Measurements from ENCODE around the gene KCNAB2.

The KCNAB2 gene

GRCh38 chr1:6128276-6129081 is 82.8 kb downstream of the KCNAB2 start:
- Histone ChIP-seq H3K36me3 (ENCODE audit: control insufficient read depth, insufficient read depth, low read length) (no peaks in the 10 kb centered on the region), H3K9me3 (ENCODE audit: control insufficient read depth, low read length) (no peaks in the 10 kb centered on the region), H3K9ac (ENCODE audit: low read length) (no peak overlapping the region), H3K4me1 (ENCODE audit: control insufficient read depth, insufficient read depth, low read length) (peaks cover 4% of the 10 kb centered on the region), H3K27me3 (ENCODE audit: control insufficient read depth, insufficient read depth, low read length) (no peaks in the 10 kb centered on the region), H3K4me3 (ENCODE audit: low read length) (no peak overlapping the region)

GRCh38 chr1:6129313-6129712 is 83.6 kb downstream of the KCNAB2 start:
- Histone ChIP-seq H3K4me1 (ENCODE audit: control insufficient read depth, insufficient read depth, low read length) (peaks cover 4% of the 10 kb centered on the region), H3K4me3 (ENCODE audit: low read length) (no peak overlapping the region), H3K27me3 (ENCODE audit: control insufficient read depth, insufficient read depth, low read length) (no peaks in the 10 kb centered on the region), H3K9me3 (ENCODE audit: control insufficient read depth, low read length) (no peaks in the 10 kb centered on the region), H3K36me3 (ENCODE audit: control insufficient read depth, insufficient read depth, low read length) (no peaks in the 10 kb centered on the region), H3K9ac (ENCODE audit: low read length) (no peak overlapping the region)

- peaks cover 4% of the 10 kb centered on the region for H3K4me1 ChIP-seq (ENCODE audit: control insufficient read depth, insufficient read depth, low read length)
- H3K4me3 ChIP-seq (ENCODE audit: low read length): no peak overlapping the region
- no peaks in the 10 kb centered on the region for H3K27me3 ChIP-seq (ENCODE audit: control insufficient read depth, insufficient read depth, low read length)
These were observed 84.3 kb downstream of the KCNAB2 start for GRCh38 chr1:6130036-6130435.

GRCh38 chr1:6130596-6130995 is 84.9 kb downstream of the KCNAB2 start:
- H3K36me3 ChIP-seq (ENCODE audit: control insufficient read depth, insufficient read depth, low read length): no peaks in the 10 kb centered on the region
- H3K9me3 ChIP-seq (ENCODE audit: control insufficient read depth, low read length): no peaks in the 10 kb centered on the region
- peaks cover 4% of the 10 kb centered on the region for H3K4me1 ChIP-seq (ENCODE audit: control insufficient read depth, insufficient read depth, low read length)
- H3K27me3 ChIP-seq (ENCODE audit: control insufficient read depth, insufficient read depth, low read length): no peaks in the 10 kb centered on the region
- H3K4me3 ChIP-seq (ENCODE audit: low read length): no peak overlapping the region
- H3K9ac ChIP-seq (ENCODE audit: low read length): no peak overlapping the region

More at GRCh38 chr1:6130036-6130435, 84.3 kb downstream of the KCNAB2 start:
- Histone ChIP-seq H3K36me3 (ENCODE audit: control insufficient read depth, insufficient read depth, low read length) (no peaks in the 10 kb centered on the region), H3K9me3 (ENCODE audit: control insufficient read depth, low read length) (no peaks in the 10 kb centered on the region), H3K9ac (ENCODE audit: low read length) (no peak overlapping the region)

GRCh38 chr1:6131561-6131960 is 85.9 kb downstream of the KCNAB2 start:
- Histone ChIP-seq H3K9me3 (ENCODE audit: control insufficient read depth, low read length) (no peaks in the 10 kb centered on the region), H3K27me3 (ENCODE audit: control insufficient read depth, insufficient read depth, low read length) (no peaks in the 10 kb centered on the region), H3K9ac (ENCODE audit: low read length) (no peak overlapping the region), H3K36me3 (ENCODE audit: control insufficient read depth, insufficient read depth, low read length) (no peaks in the 10 kb centered on the region), H3K4me1 (ENCODE audit: control insufficient read depth, insufficient read depth, low read length) (peaks cover 4% of the 10 kb centered on the region), H3K4me3 (ENCODE audit: low read length) (no peak overlapping the region)

- no peaks in the 10 kb centered on the region for H3K4me1 ChIP-seq (ENCODE audit: control insufficient read depth, insufficient read depth, low read length)
- no peaks in the 10 kb centered on the region for H3K9me3 ChIP-seq (ENCODE audit: control insufficient read depth, low read length)
These were observed 87.6 kb downstream of the KCNAB2 start for GRCh38 chr1:6133146-6133895.

GRCh38 chr1:6134206-6134605 is 88.5 kb downstream of the KCNAB2 start:
- Histone ChIP-seq H3K9me3 (ENCODE audit: control insufficient read depth, low read length) (no peaks in the 10 kb centered on the region), H3K9ac (ENCODE audit: low read length) (no peak overlapping the region), H3K4me3 (ENCODE audit: low read length) (no peak overlapping the region), H3K36me3 (ENCODE audit: control insufficient read depth, insufficient read depth, low read length) (no peaks in the 10 kb centered on the region), H3K4me1 (ENCODE audit: control insufficient read depth, insufficient read depth, low read length) (no peaks in the 10 kb centered on the region), H3K27me3 (ENCODE audit: control insufficient read depth, insufficient read depth, low read length) (no peaks in the 10 kb centered on the region)

More at GRCh38 chr1:6133146-6133895, 87.6 kb downstream of the KCNAB2 start:
- H3K36me3 ChIP-seq (ENCODE audit: control insufficient read depth, insufficient read depth, low read length): no peaks in the 10 kb centered on the region
- H3K27me3 ChIP-seq (ENCODE audit: control insufficient read depth, insufficient read depth, low read length): no peaks in the 10 kb centered on the region
- H3K9ac ChIP-seq (ENCODE audit: low read length): no peak overlapping the region
- H3K4me3 ChIP-seq (ENCODE audit: low read length): no peak overlapping the region

- H3K9ac ChIP-seq (ENCODE audit: low read length): no peak overlapping the region
- no peaks in the 10 kb centered on the region for H3K9me3 ChIP-seq (ENCODE audit: control insufficient read depth, low read length)
- no peak overlapping the region for H3K4me3 ChIP-seq (ENCODE audit: low read length)
- no peaks in the 10 kb centered on the region for H3K36me3 ChIP-seq (ENCODE audit: control insufficient read depth, insufficient read depth, low read length)
- H3K27me3 ChIP-seq (ENCODE audit: control insufficient read depth, insufficient read depth, low read length): no peaks in the 10 kb centered on the region
- no peaks in the 10 kb centered on the region for H3K4me1 ChIP-seq (ENCODE audit: control insufficient read depth, insufficient read depth, low read length)
These were observed 89.2 kb downstream of the KCNAB2 start for GRCh38 chr1:6134741-6135510.

GRCh38 chr1:6136516-6137220 is 91.0 kb downstream of the KCNAB2 start:
- Histone ChIP-seq H3K36me3 (ENCODE audit: control insufficient read depth, insufficient read depth, low read length) (no peaks in the 10 kb centered on the region), H3K9ac (ENCODE audit: low read length) (no peak overlapping the region), H3K4me3 (ENCODE audit: low read length) (no peak overlapping the region), H3K4me1 (ENCODE audit: control insufficient read depth, insufficient read depth, low read length) (no peaks in the 10 kb centered on the region), H3K9me3 (ENCODE audit: control insufficient read depth, low read length) (no peaks in the 10 kb centered on the region), H3K27me3 (ENCODE audit: control insufficient read depth, insufficient read depth, low read length) (no peaks in the 10 kb centered on the region)

- H3K27me3 ChIP-seq (ENCODE audit: control insufficient read depth, insufficient read depth, low read length): no peaks in the 10 kb centered on the region
- no peaks in the 10 kb centered on the region for H3K4me1 ChIP-seq (ENCODE audit: control insufficient read depth, insufficient read depth, low read length)
- no peak overlapping the region for H3K4me3 ChIP-seq (ENCODE audit: low read length)
- no peaks in the 10 kb centered on the region for H3K9me3 ChIP-seq (ENCODE audit: control insufficient read depth, low read length)
- no peak overlapping the region for H3K9ac ChIP-seq (ENCODE audit: low read length)
- no peaks in the 10 kb centered on the region for H3K36me3 ChIP-seq (ENCODE audit: control insufficient read depth, insufficient read depth, low read length)
These were observed 92.1 kb downstream of the KCNAB2 start for GRCh38 chr1:6137758-6138157.

- Histone ChIP-seq H3K36me3 (ENCODE audit: control insufficient read depth, insufficient read depth, low read length) (no peaks in the 10 kb centered on the region), H3K9ac (ENCODE audit: low read length) (no peak overlapping the region), H3K4me1 (ENCODE audit: control insufficient read depth, insufficient read depth, low read length) (no peaks in the 10 kb centered on the region), H3K9me3 (ENCODE audit: control insufficient read depth, low read length) (no peaks in the 10 kb centered on the region), H3K27me3 (ENCODE audit: control insufficient read depth, insufficient read depth, low read length) (no peaks in the 10 kb centered on the region), H3K4me3 (ENCODE audit: low read length) (no peak overlapping the region)
These were observed 94.7 kb downstream of the KCNAB2 start for GRCh38 chr1:6140413-6140812.
